SK-N-SH (cell line): Measurements from ENCODE around the gene MLLT3. TPM values are rescaled to one million over a fixed set of nuclear protein-coding genes. Genes with fewer than 3 reads are reported as not detected.

Source experiments
- CTCF ChIA-PET: fragments of 300-600, 350-600 bp; formaldehyde crosslinking; extraction: SDS; loops from one replicate; lab custom pipeline; 2021; lab: Yijun Ruan, JAX
- POLR2A ChIA-PET: fragments of 350-600 bp; sonication (Branson Sonifier 250); formaldehyde crosslinking; extraction: SDS; loops from one replicate; lab custom pipeline; 2020; ENCODE audit warnings: antibody characterized with exemption, inconsistent platforms; lab: Yijun Ruan, JAX
- DNase-seq: peaks from one replicate; pipeline ENCODE4 v3.0.0; 2012
- H2AFZ ChIP-seq: fragments of 200-600 bp; sonication (generic); 2 replicates; pipeline ENCODE4 v1.8.1; 2016; ENCODE audit warnings: antibody characterized with exemption, mild to moderate bottlenecking, low read depth
- H3F3A ChIP-seq: fragments of 200-600 bp; sonication (generic); replicated peaks from 2 replicates; pipeline ENCODE3; 2016; ENCODE audit warnings: antibody characterized with exemption, mild to moderate bottlenecking; ENCODE audit not compliant: insufficient read depth
- H3K27ac ChIP-seq, 2 experiments: fragments of 200-500 bp in 1 of 2; fragments of 200-600 bp in 1 of 2; sonication (Bioruptor generic) in 1 of 2; sonication (generic), shearing (Covaris generic) in 1 of 2; 2 replicates each; pipeline versions ENCODE4 v1.5.1 to v1.6.1; 2014 to 2016; ENCODE audit warnings: low read depth in 2 of 2, inconsistent platforms in 1 of 2, low read length in 1 of 2, mild to moderate bottlenecking in 1 of 2, mixed read lengths in 1 of 2
- H3K27me3 ChIP-seq: fragments of 200-600 bp; sonication (generic), shearing (Covaris generic); 2 replicates; pipeline ENCODE4 v1.6.1; 2016; ENCODE audit warnings: mixed run types; ENCODE audit not compliant: insufficient read depth
- H3K36me3 ChIP-seq, 2 experiments: fragments of 200-500 bp in 1 of 2; fragments of 200-600 bp in 1 of 2; sonication (Bioruptor generic) in 1 of 2; sonication (generic) in 1 of 2; replicated peaks in 1 of 2; 2 replicates each; pipeline versions ENCODE3 to v1.5.1; 2014 to 2016; ENCODE audit warnings: low read length in 1 of 2, mild to moderate bottlenecking in 1 of 2; ENCODE audit not compliant: insufficient read depth in 2 of 2, control insufficient read depth in 1 of 2
- H3K4me1 ChIP-seq, 2 experiments: fragments of 200-500 bp in 1 of 2; fragments of 200-600 bp in 1 of 2; sonication (Bioruptor generic) in 1 of 2; sonication (generic), shearing (Covaris generic) in 1 of 2; 2 replicates each; pipeline versions ENCODE4 v1.5.1 to v1.6.1; 2014 to 2016; ENCODE audit warnings: low read depth in 1 of 2, low read length in 1 of 2, mixed run types in 1 of 2; ENCODE audit not compliant: insufficient read depth in 2 of 2, control insufficient read depth in 1 of 2
- H3K4me2 ChIP-seq: fragments of 200-600 bp; sonication (generic), shearing (Covaris generic); 2 replicates; pipeline ENCODE4 v1.6.1; 2017; ENCODE audit warnings: mixed run types
- H3K4me3 ChIP-seq, 2 experiments: fragments of 200-500 bp in 1 of 2; fragments of 200-600 bp in 1 of 2; sonication (Bioruptor generic) in 1 of 2; sonication (generic), shearing (Covaris generic) in 1 of 2; 2 replicates each; pipeline versions ENCODE4 v1.5.1 to v1.8.1; 2014 to 2016; ENCODE audit warnings: low read depth in 2 of 2, inconsistent platforms in 1 of 2, low read length in 1 of 2, mild to moderate bottlenecking in 1 of 2, mixed read lengths in 1 of 2, moderate library complexity in 1 of 2
- H3K79me2 ChIP-seq: fragments of 200-600 bp; sonication (generic); 2 replicates; pipeline ENCODE4 v1.8.1; 2017; ENCODE audit warnings: mild to moderate bottlenecking; ENCODE audit not compliant: insufficient read depth
- H3K9ac ChIP-seq: fragments of 200-600 bp; sonication (generic); 2 replicates; pipeline ENCODE4 v1.6.1; 2017; ENCODE audit warnings: mixed run types
- H3K9me2 ChIP-seq: fragments of 200-600 bp; sonication (generic); 2 replicates; pipeline ENCODE4 v1.6.1; 2017; ENCODE audit warnings: mixed run types
- H3K9me3 ChIP-seq: fragments of 200-600 bp; sonication (generic); 2 replicates; pipeline ENCODE4 v1.6.1; 2017; ENCODE audit warnings: mixed run types, mild to moderate bottlenecking, moderate library complexity
- H4K20me1 ChIP-seq: fragments of 200-600 bp; sonication (generic); 2 replicates; pipeline ENCODE4 v1.6.1; 2017; ENCODE audit warnings: mild to moderate bottlenecking, mixed run types; ENCODE audit not compliant: insufficient read depth
- CHD2 ChIP-seq: fragments of 150-350 bp; IDR thresholded peaks from 2 replicates; pipeline ENCODE4 v1.6.1; 2018; ENCODE audit warnings: low read length; ENCODE audit not compliant: partially characterized antibody
- ELF1 ChIP-seq: IDR thresholded peaks from 2 replicates; pipeline ENCODE4 v1.4.0; 2012
- EP300 ChIP-seq, 2 experiments: IDR thresholded peaks; 2 replicates each; pipeline versions ENCODE4 v1.4.0 to v1.6.1; 2012; ENCODE audit warnings: borderline replicate concordance in 1 of 2, low read depth in 1 of 2, low read length in 1 of 2
- FOSL2 ChIP-seq: IDR thresholded peaks from 2 replicates; pipeline ENCODE4 v1.4.0; 2012; ENCODE audit warnings: low read depth, mild to moderate bottlenecking, moderate library complexity, borderline replicate concordance
- JUND ChIP-seq: IDR thresholded peaks from 2 replicates; pipeline ENCODE4 v1.4.0; 2012
- POLR2AphosphoS5 ChIP-seq: IDR thresholded peaks from 2 replicates; pipeline ENCODE4 v1.6.1; 2012; ENCODE audit warnings: low read depth, low read length
- RAD21 ChIP-seq: IDR thresholded peaks from 2 replicates; pipeline ENCODE4 v1.6.1; 2012; ENCODE audit warnings: mild to moderate bottlenecking, low read length
- RFX5 ChIP-seq: IDR thresholded peaks from 2 replicates; pipeline ENCODE4 v1.6.1; 2012; ENCODE audit warnings: mild to moderate bottlenecking, improper control_type of control experiment, low read length
- SIN3A ChIP-seq: IDR thresholded peaks from 2 replicates; pipeline ENCODE4 v1.6.1; 2012; ENCODE audit warnings: low read depth, mild to moderate bottlenecking, low read length, moderate library complexity, borderline replicate concordance
- TAF1 ChIP-seq: IDR thresholded peaks from 2 replicates; pipeline ENCODE4 v1.6.1; 2012; ENCODE audit warnings: low read depth, mild to moderate bottlenecking, low read length, moderate library complexity, borderline replicate concordance
- TCF12 ChIP-seq: IDR thresholded peaks from 2 replicates; pipeline ENCODE4 v1.4.0; 2012
- TEAD4 ChIP-seq: IDR thresholded peaks from 2 replicates; pipeline ENCODE4 v1.4.0; 2012; ENCODE audit warnings: mild to moderate bottlenecking, borderline replicate concordance; ENCODE audit not compliant: insufficient read depth
- ZBTB33 ChIP-seq: IDR thresholded peaks from 2 replicates; pipeline ENCODE4 v1.4.0; 2012; ENCODE audit warnings: low read depth, borderline replicate concordance
- WGBS: methylation state at CpG from one replicate; pipeline ENCODE4 v1.1.6; 2017; ENCODE audit warnings: low lambda C conversion rate; 5-methylcytosine and 5-hydroxymethylcytosine counted together
- polyA plus RNA-seq, 3 experiments: library from polyadenylated mRNA; depleted of rRNA; stranded (reverse); fragments of >200 nt; gene quantifications; 2 replicates each; pipeline ENCODE4 v1.2.3, GENCODE V29; 2012
- TF ChIP-seq, protein P1 (sequence below): IDR thresholded peaks from 2 replicates; pipeline ENCODE4 v1.4.0; 2012; ENCODE audit warnings: low read depth, borderline replicate concordance
- TF ChIP-seq, protein P2 (sequence below): IDR thresholded peaks from 2 replicates; pipeline ENCODE4 v1.4.0; 2012; ENCODE audit warnings: low read depth
- TF ChIP-seq, protein P3 (sequence below): fragments of 150-350 bp; IDR thresholded peaks from 2 replicates; pipeline ENCODE4 v1.6.1; 2016; ENCODE audit warnings: mild to moderate bottlenecking, low read depth, low read length

The MLLT3 gene
- polyA plus RNA-seq, 1 of the 3 experiments (the other 2 are of a cell fraction) = 3.9 TPM

DNA sequence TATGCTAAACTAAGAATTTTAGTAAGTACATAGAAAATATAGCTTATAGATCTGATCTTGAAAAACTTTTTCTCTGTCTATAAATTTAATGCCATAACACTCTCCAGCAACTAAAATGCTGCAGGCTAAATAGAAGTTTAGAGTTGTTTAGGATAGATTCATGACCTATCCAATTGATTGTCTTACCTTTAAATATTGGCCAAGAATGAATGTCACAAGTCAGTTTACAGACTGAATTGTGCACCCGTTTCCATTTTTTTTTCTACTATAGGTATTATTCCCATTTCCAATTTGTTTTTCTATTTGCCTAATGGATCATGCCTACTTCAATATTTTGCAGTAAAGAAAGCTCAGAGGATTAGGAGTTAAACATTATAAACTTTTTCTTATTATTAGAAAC is 129.5 kb downstream of the MLLT3 start (continued):
- TF ChIP-seq, protein P1, sequence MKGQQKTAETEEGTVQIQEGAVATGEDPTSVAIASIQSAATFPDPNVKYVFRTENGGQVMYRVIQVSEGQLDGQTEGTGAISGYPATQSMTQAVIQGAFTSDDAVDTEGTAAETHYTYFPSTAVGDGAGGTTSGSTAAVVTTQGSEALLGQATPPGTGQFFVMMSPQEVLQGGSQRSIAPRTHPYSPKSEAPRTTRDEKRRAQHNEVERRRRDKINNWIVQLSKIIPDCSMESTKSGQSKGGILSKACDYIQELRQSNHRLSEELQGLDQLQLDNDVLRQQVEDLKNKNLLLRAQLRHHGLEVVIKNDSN = no peak
- TF ChIP-seq TAF1 = no peak

GRCh38 chr9:20491612-20492011 is 130.7 kb downstream of the MLLT3 start:
- H3K79me2 ChIP-seq = no peaks in the 10 kb centered on the region
- no peaks in the 10 kb centered on the region for H3K9me3 ChIP-seq
- no peak for DNase-seq
- no peak overlapping the region for H3K4me3 ChIP-seq
- 91% methylated on average over 1 of the region's 1 CpG for WGBS
- POLR2A ChIA-PET = no interaction called here
- H4K20me1 ChIP-seq = no peaks in the 10 kb centered on the region
- H3K27ac ChIP-seq = no peak overlapping the region
- H2AFZ ChIP-seq = no peak overlapping the region
- CTCF ChIA-PET = no interaction called here
- no peak overlapping the region for H3K4me2 ChIP-seq
- peaks cover 0 to 4% of the 10 kb centered on the region in 2 experiments; a peak in 2 of 4 replicates for H3K4me1 ChIP-seq
- H3K27me3 ChIP-seq = no peaks in the 10 kb centered on the region
- H3K9me2 ChIP-seq = no peaks in the 10 kb centered on the region
- no peaks in the 10 kb centered on the region for H3K36me3 ChIP-seq
- no peak for TF ChIP-seq ELF1
- TF ChIP-seq ZBTB33 = no peak
- no peak for TF ChIP-seq JUND
- TF ChIP-seq RAD21 = no peak
- no peak for TF ChIP-seq TCF12
- no peak for TF ChIP-seq EP300 (IDR thresholded peaks at IDR 0.05; ENCODE audit: borderline replicate concordance in 1 of 2, low read depth in 1 of 2, low read length in 1 of 2)
- no peak for TF ChIP-seq RFX5
- TF ChIP-seq, protein P2, sequence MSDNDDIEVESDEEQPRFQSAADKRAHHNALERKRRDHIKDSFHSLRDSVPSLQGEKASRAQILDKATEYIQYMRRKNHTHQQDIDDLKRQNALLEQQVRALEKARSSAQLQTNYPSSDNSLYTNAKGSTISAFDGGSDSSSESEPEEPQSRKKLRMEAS = no peak
- no peak for TF ChIP-seq FOSL2
- no peak for TF ChIP-seq TEAD4
- TF ChIP-seq CHD2 = no peak
- no peak for TF ChIP-seq POLR2AphosphoS5
- TF ChIP-seq, protein P3, sequence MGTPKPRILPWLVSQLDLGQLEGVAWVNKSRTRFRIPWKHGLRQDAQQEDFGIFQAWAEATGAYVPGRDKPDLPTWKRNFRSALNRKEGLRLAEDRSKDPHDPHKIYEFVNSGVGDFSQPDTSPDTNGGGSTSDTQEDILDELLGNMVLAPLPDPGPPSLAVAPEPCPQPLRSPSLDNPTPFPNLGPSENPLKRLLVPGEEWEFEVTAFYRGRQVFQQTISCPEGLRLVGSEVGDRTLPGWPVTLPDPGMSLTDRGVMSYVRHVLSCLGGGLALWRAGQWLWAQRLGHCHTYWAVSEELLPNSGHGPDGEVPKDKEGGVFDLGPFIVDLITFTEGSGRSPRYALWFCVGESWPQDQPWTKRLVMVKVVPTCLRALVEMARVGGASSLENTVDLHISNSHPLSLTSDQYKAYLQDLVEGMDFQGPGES = no peak
- TF ChIP-seq SIN3A = no peak
- TF ChIP-seq TAF1 = no peak
- TF ChIP-seq, all 33 proteins: peak for 0
- no peaks in the 10 kb centered on the region for H3F3A ChIP-seq
- H3K9ac ChIP-seq = no peak overlapping the region
